NT2/D1 (cell line): ENCODE data around the gene HIC1.

Experiments used
- SUZ12 ChIP-seq: IDR thresholded peaks from 2 replicates; pipeline ENCODE4 v1.6.1; 2011; ENCODE audit not compliant: insufficient read length, insufficient read depth; ENCODE audit errors: extremely low read depth
- YY1 ChIP-seq: IDR thresholded peaks from 2 replicates; pipeline ENCODE4 v1.6.1; 2011; ENCODE audit not compliant: insufficient read length, insufficient read depth

DNA sequence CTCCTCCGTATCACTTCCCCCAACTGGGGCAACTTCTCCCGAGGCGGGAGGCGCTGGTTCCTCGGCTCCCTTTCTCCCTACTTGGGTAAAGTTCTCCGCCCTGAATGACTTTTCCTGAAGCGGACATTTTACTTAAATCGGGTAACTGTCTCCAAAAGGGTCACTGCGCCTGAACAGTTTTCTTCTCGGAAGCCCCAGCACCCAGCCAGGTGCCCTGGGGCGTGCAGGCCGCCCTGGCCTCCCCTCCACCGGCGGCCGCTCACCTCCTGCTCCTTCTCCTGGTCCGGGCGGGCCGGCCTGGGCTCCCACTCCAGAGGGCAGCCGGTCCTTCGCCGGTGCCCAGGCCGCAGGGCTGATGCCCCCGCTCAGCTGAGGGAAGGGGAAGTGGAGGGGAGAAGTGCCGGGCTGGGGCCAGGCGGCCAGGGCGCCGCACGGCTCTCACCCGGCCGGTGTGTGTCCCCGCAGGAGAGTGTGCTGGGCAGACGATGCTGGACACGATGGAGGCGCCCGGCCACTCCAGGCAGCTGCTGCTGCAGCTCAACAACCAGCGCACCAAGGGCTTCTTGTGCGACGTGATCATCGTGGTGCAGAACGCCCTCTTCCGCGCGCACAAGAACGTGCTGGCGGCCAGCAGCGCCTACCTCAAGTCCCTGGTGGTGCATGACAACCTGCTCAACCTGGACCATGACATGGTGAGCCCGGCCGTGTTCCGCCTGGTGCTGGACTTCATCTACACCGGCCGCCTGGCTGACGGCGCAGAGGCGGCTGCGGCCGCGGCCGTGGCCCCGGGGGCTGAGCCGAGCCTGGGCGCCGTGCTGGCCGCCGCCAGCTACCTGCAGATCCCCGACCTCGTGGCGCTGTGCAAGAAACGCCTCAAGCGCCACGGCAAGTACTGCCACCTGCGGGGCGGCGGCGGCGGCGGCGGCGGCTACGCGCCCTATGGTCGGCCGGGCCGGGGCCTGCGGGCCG is 1.6 kb downstream of the HIC1 start:
- TF ChIP-seq YY1 (no peak), SUZ12 (no peak)
